Duodenal mucosa (tissue), 2 donors: ENCODE data around the gene DNAH7.

Experiments used
- H3K27ac ChIP-seq: one replicate; pipeline ENCODE4 v1.7.0; 2013; ENCODE audit warnings: low read depth, low read length
- H3K27me3 ChIP-seq, 2 donors: one replicate each; pipeline ENCODE4 v1.7.0; 2013; ENCODE audit warnings: low read length in 2 of 2, control low read depth in 1 of 2; ENCODE audit not compliant: insufficient read depth in 2 of 2, control insufficient read depth in 1 of 2
- H3K36me3 ChIP-seq, 2 donors: one replicate each; pipeline ENCODE4 v1.7.0; 2013; ENCODE audit warnings: low read length in 2 of 2, control low read depth in 1 of 2; ENCODE audit not compliant: insufficient read depth in 2 of 2, control insufficient read depth in 1 of 2
- H3K4me1 ChIP-seq, 2 donors: one replicate each; pipeline ENCODE4 v1.7.0; 2013; ENCODE audit warnings: low read length in 2 of 2, control low read depth in 1 of 2; ENCODE audit not compliant: insufficient read depth in 2 of 2, control insufficient read depth in 1 of 2
- H3K4me3 ChIP-seq, 2 donors: one replicate each; pipeline ENCODE4 v1.7.0; 2013; ENCODE audit warnings: low read length in 2 of 2, low read depth in 1 of 2
- H3K9ac ChIP-seq, 2 donors: one replicate each; pipeline ENCODE4 v1.7.0; 2013; ENCODE audit warnings: low read length in 2 of 2, low read depth in 1 of 2
- H3K9me3 ChIP-seq, 2 donors: one replicate each; pipeline ENCODE4 v1.7.0; 2013; ENCODE audit warnings: low read length in 2 of 2, control low read depth in 1 of 2; ENCODE audit not compliant: control insufficient read depth in 1 of 2

The DNAH7 gene

GRCh38 chr2:195898505-195899191 lies 170.0 kb downstream of the DNAH7 start:
- H3K4me1 ChIP-seq: no peaks in the 10 kb centered on the region
- no peaks in the 10 kb centered on the region for H3K9me3 ChIP-seq
- H3K36me3 ChIP-seq: no peaks in the 10 kb centered on the region
- no peak overlapping the region for H3K9ac ChIP-seq
- no peak overlapping the region for H3K27ac ChIP-seq
- H3K27me3 ChIP-seq: no peaks in the 10 kb centered on the region
- H3K4me3 ChIP-seq: no peak overlapping the region

- no peak overlapping the region for H3K4me3 ChIP-seq
- H3K36me3 ChIP-seq: no peaks in the 10 kb centered on the region
- no peak overlapping the region for H3K9ac ChIP-seq
- no peak overlapping the region for H3K27ac ChIP-seq
- no peaks in the 10 kb centered on the region for H3K27me3 ChIP-seq
- H3K9me3 ChIP-seq: no peaks in the 10 kb centered on the region
- no peaks in the 10 kb centered on the region for H3K4me1 ChIP-seq
Measured at GRCh38 chr2:195891081-195891480, 177.6 kb downstream of the DNAH7 start.

- Histone ChIP-seq H3K27ac (no peak overlapping the region), H3K36me3 (no peaks in the 10 kb centered on the region), H3K9ac (no peak overlapping the region), H3K4me3 (no peak overlapping the region), H3K9me3 (no peaks in the 10 kb centered on the region), H3K27me3 (no peaks in the 10 kb centered on the region), H3K4me1 (no peaks in the 10 kb centered on the region)
Measured at GRCh38 chr2:195879153-195879552, 189.5 kb downstream of the DNAH7 start.

- H3K27ac ChIP-seq: no peak overlapping the region
- no peaks in the 10 kb centered on the region for H3K36me3 ChIP-seq
- H3K9me3 ChIP-seq: no peaks in the 10 kb centered on the region
- no peak overlapping the region for H3K4me3 ChIP-seq
- no peaks in the 10 kb centered on the region for H3K27me3 ChIP-seq
- H3K9ac ChIP-seq: no peak overlapping the region
- H3K4me1 ChIP-seq: no peaks in the 10 kb centered on the region
Measured at GRCh38 chr2:195871326-195871725, 197.3 kb downstream of the DNAH7 start.

GRCh38 chr2:195864316-195864715 lies 204.3 kb downstream of the DNAH7 start:
- no peaks in the 10 kb centered on the region for H3K36me3 ChIP-seq
- no peaks in the 10 kb centered on the region for H3K9me3 ChIP-seq
- H3K4me3 ChIP-seq: no peak overlapping the region
- H3K27ac ChIP-seq: no peak overlapping the region
- no peaks in the 10 kb centered on the region for H3K27me3 ChIP-seq
- H3K4me1 ChIP-seq: no peaks in the 10 kb centered on the region
- no peak overlapping the region for H3K9ac ChIP-seq

GRCh38 chr2:195863564-195863963 lies 205.1 kb downstream of the DNAH7 start:
- H3K9me3 ChIP-seq: no peaks in the 10 kb centered on the region
- no peak overlapping the region for H3K9ac ChIP-seq
- no peaks in the 10 kb centered on the region for H3K27me3 ChIP-seq
- H3K27ac ChIP-seq: no peak overlapping the region
- no peaks in the 10 kb centered on the region for H3K4me1 ChIP-seq
- no peak overlapping the region for H3K4me3 ChIP-seq
- no peaks in the 10 kb centered on the region for H3K36me3 ChIP-seq

- Histone ChIP-seq H3K36me3 (no peaks in the 10 kb centered on the region), H3K9me3 (no peaks in the 10 kb centered on the region), H3K9ac (no peak overlapping the region), H3K27me3 (no peaks in the 10 kb centered on the region), H3K4me1 (no peaks in the 10 kb centered on the region), H3K27ac (no peak overlapping the region), H3K4me3 (no peak overlapping the region)
Measured at GRCh38 chr2:195863121-195863520, 205.5 kb downstream of the DNAH7 start.

GRCh38 chr2:195861821-195862220 lies 206.8 kb downstream of the DNAH7 start:
- no peaks in the 10 kb centered on the region for H3K4me1 ChIP-seq
- H3K4me3 ChIP-seq: no peak overlapping the region
- no peaks in the 10 kb centered on the region for H3K9me3 ChIP-seq
- H3K36me3 ChIP-seq: no peaks in the 10 kb centered on the region
- H3K27me3 ChIP-seq: no peaks in the 10 kb centered on the region
- H3K9ac ChIP-seq: no peak overlapping the region
- no peak overlapping the region for H3K27ac ChIP-seq

- H3K27ac ChIP-seq: no peak overlapping the region
- no peaks in the 10 kb centered on the region for H3K27me3 ChIP-seq
- no peaks in the 10 kb centered on the region for H3K9me3 ChIP-seq
- no peaks in the 10 kb centered on the region for H3K4me1 ChIP-seq
- H3K36me3 ChIP-seq: no peaks in the 10 kb centered on the region
- no peak overlapping the region for H3K4me3 ChIP-seq
- H3K9ac ChIP-seq: no peak overlapping the region
Measured at GRCh38 chr2:195859513-195859912, 209.1 kb downstream of the DNAH7 start.

GRCh38 chr2:195857132-195857531 lies 211.5 kb downstream of the DNAH7 start:
- Histone ChIP-seq H3K36me3 (no peaks in the 10 kb centered on the region), H3K4me3 (no peak overlapping the region), H3K9me3 (no peaks in the 10 kb centered on the region), H3K4me1 (no peaks in the 10 kb centered on the region), H3K27me3 (no peaks in the 10 kb centered on the region), H3K27ac (no peak overlapping the region), H3K9ac (no peak overlapping the region)

- no peak overlapping the region for H3K27ac ChIP-seq
- no peak overlapping the region for H3K9ac ChIP-seq
- no peaks in the 10 kb centered on the region for H3K36me3 ChIP-seq
- H3K4me1 ChIP-seq: no peaks in the 10 kb centered on the region
- H3K27me3 ChIP-seq: no peaks in the 10 kb centered on the region
- H3K4me3 ChIP-seq: no peak overlapping the region
- H3K9me3 ChIP-seq: no peaks in the 10 kb centered on the region
Measured at GRCh38 chr2:195850764-195851163, 217.9 kb downstream of the DNAH7 start.
